ENCODE data around the gene S1PR2. TPM values are rescaled to one million over a fixed set of nuclear protein-coding genes. Genes with fewer than 3 reads are reported as not detected.

S1PR2 gene
- total and polyA plus RNA-seq, 9 of the 15 experiments (the other 6 are each of a cell fraction or from before 2014, with no cell fraction given): 1.5 to 3.9 (median 2.0) TPM

DNA sequence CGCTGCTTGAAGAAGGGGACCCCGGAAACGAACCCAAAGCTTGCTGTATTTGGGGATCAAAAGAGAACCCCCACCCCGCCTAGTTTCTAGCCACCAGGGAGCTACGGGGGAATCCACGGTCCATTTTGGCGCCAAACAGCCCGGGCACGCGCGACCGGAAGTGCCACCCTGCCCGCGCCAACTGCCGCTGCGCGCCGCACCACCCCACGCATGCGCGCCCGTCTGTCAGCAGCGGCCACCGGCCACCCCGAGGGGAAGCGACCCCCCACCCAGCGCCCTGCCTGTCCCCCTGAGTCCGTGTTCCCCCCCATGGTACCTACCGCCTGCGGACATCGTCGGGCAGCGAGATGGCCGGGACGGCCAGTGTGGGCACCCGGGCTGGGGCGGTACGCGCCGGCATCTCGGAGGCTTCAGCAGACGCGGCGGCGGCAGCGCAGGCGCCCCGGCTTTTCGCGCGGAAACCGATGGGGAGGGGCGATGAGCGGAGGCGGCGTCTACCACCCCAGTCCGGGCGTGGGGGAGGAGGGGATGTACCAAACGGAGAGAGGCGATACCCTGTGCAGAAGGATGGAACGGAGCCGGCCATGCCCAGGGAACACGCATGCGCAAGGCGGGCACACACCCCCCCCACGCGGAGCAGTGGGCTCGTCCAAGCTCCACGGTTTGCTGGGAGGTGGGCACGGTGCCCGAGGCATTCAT is 36.5 kb downstream of the S1PR2 start, which contains the start of gene DNMT1 (continued):
- no peak for TF ChIP-seq SRSF9 (IDR thresholded peaks at IDR 0.05; ENCODE audit: borderline replicate concordance, low read depth, low read length)
- TF ChIP-seq POLR2H (tag; IDR thresholded peaks at IDR 0.05; ENCODE audit: low read depth): peak; percentile 71
- peak; percentile 75 to 77; a peak in 3 of 4 replicates for TF ChIP-seq SIX5 (IDR thresholded peaks at IDR 0.05; ENCODE audit: borderline replicate concordance in 1 of 2, insufficient read depth in 1 of 2, low read depth in 1 of 2, low read length in 2 of 2)
- TF ChIP-seq, protein P1, sequence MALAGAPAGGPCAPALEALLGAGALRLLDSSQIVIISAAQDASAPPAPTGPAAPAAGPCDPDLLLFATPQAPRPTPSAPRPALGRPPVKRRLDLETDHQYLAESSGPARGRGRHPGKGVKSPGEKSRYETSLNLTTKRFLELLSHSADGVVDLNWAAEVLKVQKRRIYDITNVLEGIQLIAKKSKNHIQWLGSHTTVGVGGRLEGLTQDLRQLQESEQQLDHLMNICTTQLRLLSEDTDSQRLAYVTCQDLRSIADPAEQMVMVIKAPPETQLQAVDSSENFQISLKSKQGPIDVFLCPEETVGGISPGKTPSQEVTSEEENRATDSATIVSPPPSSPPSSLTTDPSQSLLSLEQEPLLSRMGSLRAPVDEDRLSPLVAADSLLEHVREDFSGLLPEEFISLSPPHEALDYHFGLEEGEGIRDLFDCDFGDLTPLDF (CRISPR knock-in tag; IDR thresholded peaks at IDR 0.05): peak; percentile 89
- TF ChIP-seq ZBTB7A (IDR thresholded peaks at IDR 0.05; ENCODE audit: borderline replicate concordance, control insufficient read depth, low read depth, low read length): peak; percentile 30; the same call in 1 of the 2 replicates
- TF ChIP-seq, protein P2, sequence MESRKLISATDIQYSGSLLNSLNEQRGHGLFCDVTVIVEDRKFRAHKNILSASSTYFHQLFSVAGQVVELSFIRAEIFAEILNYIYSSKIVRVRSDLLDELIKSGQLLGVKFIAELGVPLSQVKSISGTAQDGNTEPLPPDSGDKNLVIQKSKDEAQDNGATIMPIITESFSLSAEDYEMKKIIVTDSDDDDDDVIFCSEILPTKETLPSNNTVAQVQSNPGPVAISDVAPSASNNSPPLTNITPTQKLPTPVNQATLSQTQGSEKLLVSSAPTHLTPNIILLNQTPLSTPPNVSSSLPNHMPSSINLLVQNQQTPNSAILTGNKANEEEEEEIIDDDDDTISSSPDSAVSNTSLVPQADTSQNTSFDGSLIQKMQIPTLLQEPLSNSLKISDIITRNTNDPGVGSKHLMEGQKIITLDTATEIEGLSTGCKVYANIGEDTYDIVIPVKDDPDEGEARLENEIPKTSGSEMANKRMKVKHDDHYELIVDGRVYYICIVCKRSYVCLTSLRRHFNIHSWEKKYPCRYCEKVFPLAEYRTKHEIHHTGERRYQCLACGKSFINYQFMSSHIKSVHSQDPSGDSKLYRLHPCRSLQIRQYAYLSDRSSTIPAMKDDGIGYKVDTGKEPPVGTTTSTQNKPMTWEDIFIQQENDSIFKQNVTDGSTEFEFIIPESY (CRISPR knock-in tag; IDR thresholded peaks at IDR 0.05): peak; percentile 76
- TF ChIP-seq CHD4 (IDR thresholded peaks at IDR 0.05; ENCODE audit: insufficient read depth, insufficient replicate concordance, low read depth, low read length, poor library complexity, severe bottlenecking): no peak
- TF ChIP-seq CREM (IDR thresholded peaks at IDR 0.05; ENCODE audit: low read depth): peak; percentile 67
- TF ChIP-seq ZNF324 (CRISPR knock-in tag; IDR thresholded peaks at IDR 0.05): no peak
- TF ChIP-seq BRF1 (IDR thresholded peaks at IDR 0.05; ENCODE audit: borderline replicate concordance, extremely low read depth, insufficient read length): no peak
- TF ChIP-seq, protein P3, sequence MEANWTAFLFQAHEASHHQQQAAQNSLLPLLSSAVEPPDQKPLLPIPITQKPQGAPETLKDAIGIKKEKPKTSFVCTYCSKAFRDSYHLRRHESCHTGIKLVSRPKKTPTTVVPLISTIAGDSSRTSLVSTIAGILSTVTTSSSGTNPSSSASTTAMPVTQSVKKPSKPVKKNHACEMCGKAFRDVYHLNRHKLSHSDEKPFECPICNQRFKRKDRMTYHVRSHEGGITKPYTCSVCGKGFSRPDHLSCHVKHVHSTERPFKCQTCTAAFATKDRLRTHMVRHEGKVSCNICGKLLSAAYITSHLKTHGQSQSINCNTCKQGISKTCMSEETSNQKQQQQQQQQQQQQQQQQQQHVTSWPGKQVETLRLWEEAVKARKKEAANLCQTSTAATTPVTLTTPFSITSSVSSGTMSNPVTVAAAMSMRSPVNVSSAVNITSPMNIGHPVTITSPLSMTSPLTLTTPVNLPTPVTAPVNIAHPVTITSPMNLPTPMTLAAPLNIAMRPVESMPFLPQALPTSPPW (CRISPR knock-in tag; IDR thresholded peaks at IDR 0.05): peak; percentile 88
- no peak for TF ChIP-seq ADNP (tag; IDR thresholded peaks at IDR 0.05)
- TF ChIP-seq, protein P4, sequence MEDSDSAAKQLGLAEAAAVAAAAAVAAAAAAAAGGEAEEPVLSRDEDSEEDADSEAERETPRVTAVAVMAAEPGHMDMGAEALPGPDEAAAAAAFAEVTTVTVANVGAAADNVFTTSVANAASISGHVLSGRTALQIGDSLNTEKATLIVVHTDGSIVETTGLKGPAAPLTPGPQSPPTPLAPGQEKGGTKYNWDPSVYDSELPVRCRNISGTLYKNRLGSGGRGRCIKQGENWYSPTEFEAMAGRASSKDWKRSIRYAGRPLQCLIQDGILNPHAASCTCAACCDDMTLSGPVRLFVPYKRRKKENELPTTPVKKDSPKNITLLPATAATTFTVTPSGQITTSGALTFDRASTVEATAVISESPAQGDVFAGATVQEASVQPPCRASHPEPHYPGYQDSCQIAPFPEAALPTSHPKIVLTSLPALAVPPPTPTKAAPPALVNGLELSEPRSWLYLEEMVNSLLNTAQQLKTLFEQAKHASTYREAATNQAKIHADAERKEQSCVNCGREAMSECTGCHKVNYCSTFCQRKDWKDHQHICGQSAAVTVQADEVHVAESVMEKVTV (CRISPR knock-in tag; IDR thresholded peaks at IDR 0.05): no peak
- TF ChIP-seq, protein P5, sequence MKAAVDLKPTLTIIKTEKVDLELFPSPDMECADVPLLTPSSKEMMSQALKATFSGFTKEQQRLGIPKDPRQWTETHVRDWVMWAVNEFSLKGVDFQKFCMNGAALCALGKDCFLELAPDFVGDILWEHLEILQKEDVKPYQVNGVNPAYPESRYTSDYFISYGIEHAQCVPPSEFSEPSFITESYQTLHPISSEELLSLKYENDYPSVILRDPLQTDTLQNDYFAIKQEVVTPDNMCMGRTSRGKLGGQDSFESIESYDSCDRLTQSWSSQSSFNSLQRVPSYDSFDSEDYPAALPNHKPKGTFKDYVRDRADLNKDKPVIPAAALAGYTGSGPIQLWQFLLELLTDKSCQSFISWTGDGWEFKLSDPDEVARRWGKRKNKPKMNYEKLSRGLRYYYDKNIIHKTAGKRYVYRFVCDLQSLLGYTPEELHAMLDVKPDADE (conservative IDR thresholded peaks at IDR 0.05; ENCODE audit: control insufficient read depth, low read depth, low read length): peak; percentile 59; the same call in 1 of the 2 replicates
- peak in 1 of 2 experiments; percentile 43; a peak in 2 of 4 replicates for TF ChIP-seq TBL1XR1 (IDR thresholded peaks at IDR 0.05; ENCODE audit: low read length in 2 of 2)
- no peak for TF ChIP-seq ZC3H8 (IDR thresholded peaks at IDR 0.05)
- no peak for TF ChIP-seq ZNF696 (CRISPR knock-in tag; conservative IDR thresholded peaks at IDR 0.05)

All from K562 (cell line).